ENCODE results near the gene NEU4.
A peak's percentile ranks its signal among the peaks of the same experiment; 100 is the strongest.

The NEU4 gene

GRCh38 chr2:241842620-241843211 lies 33.7 kb downstream of the NEU4 start:
- TF ChIP-seq POLR2AphosphoS5 (IDR thresholded peaks at IDR 0.05; ENCODE audit: low read depth, low read length) (no peak), TAF1 (IDR thresholded peaks at IDR 0.05; ENCODE audit: borderline replicate concordance, insufficient read depth, low read length) (no peak), FOXP2 (optimal IDR thresholded peaks at IDR 0.05; ENCODE audit: borderline replicate concordance, extremely low read depth, extremely low read length, insufficient read depth) (no peak), SIN3A (IDR thresholded peaks at IDR 0.05; ENCODE audit: borderline replicate concordance, insufficient read depth, low read length) (no peak)
- TF ChIP-seq, protein P1, sequence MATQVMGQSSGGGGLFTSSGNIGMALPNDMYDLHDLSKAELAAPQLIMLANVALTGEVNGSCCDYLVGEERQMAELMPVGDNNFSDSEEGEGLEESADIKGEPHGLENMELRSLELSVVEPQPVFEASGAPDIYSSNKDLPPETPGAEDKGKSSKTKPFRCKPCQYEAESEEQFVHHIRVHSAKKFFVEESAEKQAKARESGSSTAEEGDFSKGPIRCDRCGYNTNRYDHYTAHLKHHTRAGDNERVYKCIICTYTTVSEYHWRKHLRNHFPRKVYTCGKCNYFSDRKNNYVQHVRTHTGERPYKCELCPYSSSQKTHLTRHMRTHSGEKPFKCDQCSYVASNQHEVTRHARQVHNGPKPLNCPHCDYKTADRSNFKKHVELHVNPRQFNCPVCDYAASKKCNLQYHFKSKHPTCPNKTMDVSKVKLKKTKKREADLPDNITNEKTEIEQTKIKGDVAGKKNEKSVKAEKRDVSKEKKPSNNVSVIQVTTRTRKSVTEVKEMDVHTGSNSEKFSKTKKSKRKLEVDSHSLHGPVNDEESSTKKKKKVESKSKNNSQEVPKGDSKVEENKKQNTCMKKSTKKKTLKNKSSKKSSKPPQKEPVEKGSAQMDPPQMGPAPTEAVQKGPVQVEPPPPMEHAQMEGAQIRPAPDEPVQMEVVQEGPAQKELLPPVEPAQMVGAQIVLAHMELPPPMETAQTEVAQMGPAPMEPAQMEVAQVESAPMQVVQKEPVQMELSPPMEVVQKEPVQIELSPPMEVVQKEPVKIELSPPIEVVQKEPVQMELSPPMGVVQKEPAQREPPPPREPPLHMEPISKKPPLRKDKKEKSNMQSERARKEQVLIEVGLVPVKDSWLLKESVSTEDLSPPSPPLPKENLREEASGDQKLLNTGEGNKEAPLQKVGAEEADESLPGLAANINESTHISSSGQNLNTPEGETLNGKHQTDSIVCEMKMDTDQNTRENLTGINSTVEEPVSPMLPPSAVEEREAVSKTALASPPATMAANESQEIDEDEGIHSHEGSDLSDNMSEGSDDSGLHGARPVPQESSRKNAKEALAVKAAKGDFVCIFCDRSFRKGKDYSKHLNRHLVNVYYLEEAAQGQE (IDR thresholded peaks at IDR 0.05; ENCODE audit: insufficient read depth in 1 of 2, low read depth in 2 of 2, low read length in 2 of 2) = no peak

- TF ChIP-seq, protein P1 (IDR thresholded peaks at IDR 0.05; ENCODE audit: insufficient read depth in 1 of 2, low read depth in 2 of 2, low read length in 2 of 2) = no peak
- no peak for TF ChIP-seq FOXP2 (optimal IDR thresholded peaks at IDR 0.05; ENCODE audit: borderline replicate concordance, extremely low read depth, extremely low read length, insufficient read depth)
- TF ChIP-seq SIN3A (IDR thresholded peaks at IDR 0.05; ENCODE audit: borderline replicate concordance, insufficient read depth, low read length) = no peak
- TF ChIP-seq POLR2AphosphoS5 (IDR thresholded peaks at IDR 0.05; ENCODE audit: low read depth, low read length) = no peak
Observed at GRCh38 chr2:241843321-241844065, 34.5 kb downstream of the NEU4 start.

GRCh38 chr2:241844066-241844728 lies 35.2 kb downstream of the NEU4 start:
- TF ChIP-seq SIN3A (IDR thresholded peaks at IDR 0.05; ENCODE audit: borderline replicate concordance, insufficient read depth, low read length) (no peak), POLR2AphosphoS5 (IDR thresholded peaks at IDR 0.05; ENCODE audit: low read depth, low read length) (no peak), FOXP2 (optimal IDR thresholded peaks at IDR 0.05; ENCODE audit: borderline replicate concordance, extremely low read depth, extremely low read length, insufficient read depth) (peak; percentile 29), TAF1 (IDR thresholded peaks at IDR 0.05; ENCODE audit: borderline replicate concordance, insufficient read depth, low read length) (no peak)
- TF ChIP-seq, protein P1 (IDR thresholded peaks at IDR 0.05; ENCODE audit: insufficient read depth in 1 of 2, low read depth in 2 of 2, low read length in 2 of 2) = no peak

DNA sequence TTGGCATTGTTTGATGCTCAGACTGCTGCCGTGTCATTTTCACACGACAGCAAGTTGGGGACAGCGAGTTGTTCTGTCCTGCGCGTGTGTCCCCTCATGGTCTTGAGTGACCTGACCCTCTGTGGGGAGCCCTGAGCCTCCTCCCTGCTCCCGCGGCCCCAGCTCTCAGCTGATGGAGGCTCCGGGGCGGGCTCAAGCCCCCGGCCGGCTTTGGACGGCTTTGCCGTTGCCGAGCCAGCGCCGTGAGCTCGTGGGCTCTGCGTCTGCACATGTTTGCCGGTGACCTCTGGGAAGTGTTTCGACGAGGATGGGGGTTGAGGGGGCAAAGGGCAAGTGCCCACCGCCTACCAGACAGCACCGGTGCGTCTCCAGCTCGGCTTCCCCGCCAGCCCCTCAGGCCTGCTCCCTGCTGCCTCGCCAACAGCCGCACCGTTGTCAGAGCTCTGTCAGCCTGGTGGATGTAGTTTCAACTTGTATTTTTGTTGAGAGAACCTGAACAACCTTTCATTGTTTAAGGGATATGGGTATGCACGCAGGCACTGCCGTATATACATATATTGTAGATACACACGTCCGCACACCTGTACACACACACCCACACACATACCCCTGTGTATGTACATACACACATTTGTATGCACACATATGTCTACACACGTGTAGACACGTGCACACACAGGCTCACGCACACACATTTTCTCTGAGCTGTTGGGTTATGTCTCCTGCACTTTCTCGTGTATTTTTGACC lies 36.0 kb downstream of the NEU4 start:
- no peak for TF ChIP-seq POLR2AphosphoS5 (IDR thresholded peaks at IDR 0.05; ENCODE audit: low read depth, low read length)
- TF ChIP-seq SIN3A (IDR thresholded peaks at IDR 0.05; ENCODE audit: borderline replicate concordance, insufficient read depth, low read length) = no peak
- no peak for TF ChIP-seq TAF1 (IDR thresholded peaks at IDR 0.05; ENCODE audit: borderline replicate concordance, insufficient read depth, low read length)
- TF ChIP-seq FOXP2 (optimal IDR thresholded peaks at IDR 0.05; ENCODE audit: borderline replicate concordance, extremely low read depth, extremely low read length, insufficient read depth) = no peak
- TF ChIP-seq, protein P1 (IDR thresholded peaks at IDR 0.05; ENCODE audit: insufficient read depth in 1 of 2, low read depth in 2 of 2, low read length in 2 of 2) = no peak

All from PFSK-1 (cell line).